ENCODE measurements around the gene DDOST. TPM values are rescaled to one million over a fixed set of nuclear protein-coding genes. Genes with fewer than 3 reads are reported as not detected.

DDOST gene
- polyA plus RNA-seq, 1 of the 3 experiments (the other 2 are of a cell fraction): 602 TPM

- no peaks in the 10 kb centered on the region for H3K27me3 ChIP-seq (ENCODE audit: insufficient read depth)
- H3F3A ChIP-seq (replicated peaks; ENCODE audit: insufficient read depth): no peaks in the 10 kb centered on the region
- no peaks in the 10 kb centered on the region for H3K9me2 ChIP-seq
- no peak overlapping the region for H3K4me2 ChIP-seq
- H3K9me3 ChIP-seq: no peaks in the 10 kb centered on the region
- no peaks in the 10 kb centered on the region; a peak in 1 of 4 replicates for H3K4me1 ChIP-seq (ENCODE audit: control insufficient read depth in 1 of 2, insufficient read depth in 2 of 2, low read depth in 1 of 2, low read length in 1 of 2)
- TF ChIP-seq FOXJ3 (CRISPR knock-in tag; IDR thresholded peaks at IDR 0.05) (no peak), MXI1 (IDR thresholded peaks at IDR 0.05; ENCODE audit: low read depth, low read length) (no peak), CHD2 (IDR thresholded peaks at IDR 0.05; ENCODE audit: low read length, partially characterized antibody) (no peak), YY1 (IDR thresholded peaks at IDR 0.05; ENCODE audit: low read depth) (no peak), RXRA (IDR thresholded peaks at IDR 0.05; ENCODE audit: borderline replicate concordance, low read depth) (no peak), POLR2AphosphoS5 (IDR thresholded peaks at IDR 0.05; ENCODE audit: low read depth, low read length) (no peak), ZBTB33 (IDR thresholded peaks at IDR 0.05; ENCODE audit: borderline replicate concordance, low read depth) (no peak), SMC3 (IDR thresholded peaks at IDR 0.05; ENCODE audit: low read depth, low read length) (no peak), NRF1 (IDR thresholded peaks at IDR 0.05; ENCODE audit: low read depth, low read length) (no peak), MAX (IDR thresholded peaks at IDR 0.05; ENCODE audit: low read depth) (no peak), USF1 (IDR thresholded peaks at IDR 0.05; ENCODE audit: borderline replicate concordance, low read depth) (no peak), RFX5 (IDR thresholded peaks at IDR 0.05; ENCODE audit: low read length) (no peak)
- ChIA-PET CTCF (interaction anchor here (0.8 to 1.7 kb wide), 2 partner anchors 505 to 542 kb away, joined by 3 read pairs; no protein-coding TSS in a partner anchor), POLR2A (no interaction called here)
- H3K36me3 ChIP-seq (replicated peaks in 1 of 2; ENCODE audit: control insufficient read depth in 1 of 2, insufficient read depth in 2 of 2, low read length in 1 of 2): no peaks in the 10 kb centered on the region
- no peak for DNase-seq
- H3K9ac ChIP-seq: no peak overlapping the region
- no peak overlapping the region for H3K4me3 ChIP-seq (ENCODE audit: low read depth in 2 of 2, low read length in 1 of 2)
- 88% methylated on average over 3 of the region's 3 CpGs for WGBS (ENCODE audit: low lambda C conversion rate)
- no peak overlapping the region for H2AFZ ChIP-seq (ENCODE audit: low read depth)
- H3K79me2 ChIP-seq (ENCODE audit: insufficient read depth): no peaks in the 10 kb centered on the region
- no peak overlapping the region for H3K27ac ChIP-seq (ENCODE audit: low read depth in 2 of 2, low read length in 1 of 2)
- H4K20me1 ChIP-seq (ENCODE audit: insufficient read depth): no peaks in the 10 kb centered on the region
Observed at GRCh38 chr1:20689645-20690056, 28.5 kb upstream of the DDOST start.

GRCh38 chr1:20686883-20687725 lies 25.9 kb upstream of the DDOST start:
- no peaks in the 10 kb centered on the region for H3K79me2 ChIP-seq (ENCODE audit: insufficient read depth)
- H3K4me3 ChIP-seq (ENCODE audit: low read depth in 2 of 2, low read length in 1 of 2): no peak overlapping the region
- TF ChIP-seq YY1 (IDR thresholded peaks at IDR 0.05; ENCODE audit: low read depth) (no peak), FOSL2 (IDR thresholded peaks at IDR 0.05; ENCODE audit: borderline replicate concordance, low read depth) (no peak), CHD2 (IDR thresholded peaks at IDR 0.05; ENCODE audit: low read length, partially characterized antibody) (no peak), PBX3 (IDR thresholded peaks at IDR 0.05) (no peak), GABPA (IDR thresholded peaks at IDR 0.05; ENCODE audit: low read depth) (no peak), SMC3 (IDR thresholded peaks at IDR 0.05; ENCODE audit: low read depth, low read length) (no peak), EP300 (IDR thresholded peaks at IDR 0.05; ENCODE audit: borderline replicate concordance in 1 of 2, low read depth in 1 of 2, low read length in 1 of 2) (no peak), SIN3A (IDR thresholded peaks at IDR 0.05; ENCODE audit: borderline replicate concordance, low read depth, low read length) (no peak), FOXM1 (IDR thresholded peaks at IDR 0.05; ENCODE audit: low read depth) (no peak), IRF3 (IDR thresholded peaks at IDR 0.05; ENCODE audit: low read depth, low read length) (no peak), TCF12 (IDR thresholded peaks at IDR 0.05) (no peak), MEF2A (IDR thresholded peaks at IDR 0.05; ENCODE audit: borderline replicate concordance, low read depth) (no peak)
- H3F3A ChIP-seq (replicated peaks; ENCODE audit: insufficient read depth): no peaks in the 10 kb centered on the region
- H3K36me3 ChIP-seq (replicated peaks in 1 of 2; ENCODE audit: control insufficient read depth in 1 of 2, insufficient read depth in 2 of 2, low read length in 1 of 2): no peaks in the 10 kb centered on the region
- no peaks in the 10 kb centered on the region for H3K27me3 ChIP-seq (ENCODE audit: insufficient read depth)
- H4K20me1 ChIP-seq (ENCODE audit: insufficient read depth): no peaks in the 10 kb centered on the region
- no peaks in the 10 kb centered on the region for H3K9me3 ChIP-seq
- no peaks in the 10 kb centered on the region for H3K9me2 ChIP-seq
- 74% methylated on average over 17 of the region's 26 CpGs for WGBS (ENCODE audit: low lambda C conversion rate)
- H3K27ac ChIP-seq (ENCODE audit: low read depth in 2 of 2, low read length in 1 of 2): no peak overlapping the region
- no peak overlapping the region for H2AFZ ChIP-seq (ENCODE audit: low read depth)
- no peak overlapping the region for H3K4me2 ChIP-seq
- H3K9ac ChIP-seq: no peak overlapping the region
- H3K4me1 ChIP-seq (ENCODE audit: control insufficient read depth in 1 of 2, insufficient read depth in 2 of 2, low read depth in 1 of 2, low read length in 1 of 2): no peaks in the 10 kb centered on the region; a peak in 1 of 4 replicates
- POLR2A ChIA-PET: no interaction called here
- peak; percentile 48 for DNase-seq
- CTCF ChIA-PET: interaction anchor here (1.0 to 2.7 kb wide), 4 partner anchors 10 to 682 kb away, joined by 3 to 10 read pairs (median 6); no protein-coding TSS in a partner anchor

Measured in SK-N-SH (cell line).